Hematopoietic multipotent progenitor cell treated with erythropoietin and hydrocortisone succinate and interleukin-3 and kit ligand, for 6 days (in vitro differentiated cells): ENCODE measurements around the gene SIRT7.
"Not testable (repeated sequence)": the region's sequence is repeated elsewhere in the genome, so short reads cannot be mapped to it uniquely, and the experiment has no call there.

Experiments used
- DNase-seq: peaks from one replicate; pipeline ENCODE4 v3.0.0-alpha.2; 2015

The SIRT7 gene

GRCh38 chr17:81918832-81919545 lies 1.0 kb upstream of the SIRT7 start:
- DNase-seq = peak; percentile 74

GRCh38 chr17:81918333-81918669 lies 325 bp upstream of the SIRT7 start:
- DNase-seq = not testable (repeated sequence)

DNA sequence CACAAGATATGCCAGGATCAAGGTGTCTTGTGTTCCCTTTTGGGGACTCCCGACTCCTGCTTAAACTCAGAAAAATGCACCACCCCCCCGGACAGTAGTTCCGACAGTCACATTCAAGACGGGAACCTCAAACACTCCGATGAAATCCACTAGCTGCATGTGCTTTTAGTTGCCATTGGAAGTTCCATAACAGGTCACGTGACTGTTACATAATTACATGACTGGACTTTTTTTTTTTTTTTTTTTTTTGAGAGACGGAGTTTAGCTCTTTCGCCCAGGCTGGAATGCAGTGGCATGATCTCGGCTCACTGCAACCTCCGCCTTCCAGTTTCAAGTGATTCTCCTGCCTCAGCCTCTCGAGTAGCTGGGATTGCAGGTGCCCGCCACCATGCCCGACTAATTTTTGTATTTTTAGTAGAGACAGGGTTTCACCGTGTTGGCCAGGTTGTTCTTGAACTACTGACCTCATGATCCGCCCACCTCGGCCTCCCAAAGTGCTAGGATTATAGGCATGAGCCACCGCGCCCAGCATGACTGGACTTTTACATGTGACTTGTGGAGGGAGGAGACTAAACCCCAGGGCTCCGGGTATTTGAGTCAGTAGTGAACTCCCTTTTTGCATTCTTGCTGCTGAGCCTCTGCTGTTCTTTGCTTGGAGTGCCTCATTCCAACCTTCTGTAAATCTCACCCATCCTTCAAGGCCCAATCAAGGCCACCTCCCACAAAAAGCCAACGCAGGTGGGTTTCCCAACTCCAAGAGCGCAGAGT lies 1.6 kb downstream of the SIRT7 start:
- DNase-seq = peak; percentile 65

- DNase-seq = no peak
Observed at GRCh38 chr17:81915331-81915730, 2.6 kb downstream of the SIRT7 start.

GRCh38 chr17:81914103-81914850 lies 3.7 kb downstream of the SIRT7 start:
- DNase-seq = no peak

- DNase-seq = no peak
Observed at GRCh38 chr17:81913394-81914102, 4.4 kb downstream of the SIRT7 start.

DNA sequence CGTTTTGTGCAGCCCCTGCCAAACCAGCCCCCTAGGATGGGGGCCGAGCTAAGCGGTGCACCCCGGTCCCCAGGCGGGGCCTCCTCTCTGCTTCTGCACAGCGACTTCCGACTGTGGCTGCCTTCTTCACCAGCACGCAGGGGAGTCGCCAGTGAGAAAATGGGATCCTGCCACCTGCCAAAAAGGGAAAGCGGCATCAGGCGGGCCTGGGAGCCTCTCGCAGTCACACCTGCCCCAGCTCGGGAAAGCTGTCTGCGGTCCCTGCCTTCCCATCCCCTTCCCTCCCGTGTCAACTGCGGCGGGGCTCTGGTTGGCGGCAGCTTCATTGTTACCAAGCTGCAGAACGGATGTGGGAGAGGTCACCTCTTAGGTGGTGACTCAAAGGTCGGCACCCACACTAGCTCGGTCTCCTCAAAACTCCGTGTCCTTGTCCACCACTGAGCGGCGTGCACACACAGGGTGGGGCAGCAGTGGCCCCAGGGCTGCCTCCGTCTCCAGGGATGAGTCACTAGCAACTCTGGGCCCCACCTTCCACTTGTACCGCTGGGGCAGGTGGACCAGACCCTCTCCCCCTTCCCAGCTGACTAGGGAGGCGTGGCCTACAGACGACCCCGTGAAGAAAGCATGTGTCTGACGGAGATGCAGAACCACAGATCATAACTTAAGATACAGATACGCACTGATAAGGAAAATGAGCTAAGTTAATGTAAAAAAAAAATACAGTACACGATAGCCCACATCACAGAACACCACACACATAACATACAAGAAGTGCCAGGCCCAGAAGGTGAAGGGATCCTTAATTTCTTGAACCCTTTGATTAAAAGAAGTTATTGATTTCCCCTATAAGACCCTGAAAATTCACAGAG lies 5.3 kb downstream of the SIRT7 start:
- no peak for DNase-seq

DNA sequence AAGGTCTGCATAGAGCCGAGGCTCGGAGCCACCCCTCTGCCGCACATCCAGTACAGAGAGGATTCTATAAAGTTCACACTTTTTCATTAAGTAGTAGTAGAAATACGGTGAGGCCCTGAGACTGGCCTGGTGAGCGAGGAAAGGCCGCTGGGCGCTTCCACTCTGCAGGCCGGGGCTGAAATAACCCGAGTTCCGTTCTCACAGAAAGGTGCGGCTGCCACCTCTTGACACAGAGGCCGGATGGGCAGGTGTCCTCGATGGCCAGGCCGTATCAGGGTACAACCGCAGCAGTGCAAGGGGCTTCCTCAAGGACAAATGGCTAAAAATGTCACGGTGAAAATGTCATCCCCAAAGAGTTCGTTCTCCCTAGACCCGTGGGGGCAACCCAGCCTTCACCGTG lies 6.0 kb downstream of the SIRT7 start:
- DNase-seq = no peak

GRCh38 chr17:81911277-81911961 lies 6.6 kb downstream of the SIRT7 start, which contains the start of gene PCYT2:
Gene PCYT2, minus strand, starts transcription at chr17:81911399. Its CDS starts 44 bp downstream, at chr17:81911355.
- DNase-seq = peak; percentile 94

- DNase-seq = peak; percentile 32
Observed at GRCh38 chr17:81910840-81911276, 7.1 kb downstream of the SIRT7 start.

DNA sequence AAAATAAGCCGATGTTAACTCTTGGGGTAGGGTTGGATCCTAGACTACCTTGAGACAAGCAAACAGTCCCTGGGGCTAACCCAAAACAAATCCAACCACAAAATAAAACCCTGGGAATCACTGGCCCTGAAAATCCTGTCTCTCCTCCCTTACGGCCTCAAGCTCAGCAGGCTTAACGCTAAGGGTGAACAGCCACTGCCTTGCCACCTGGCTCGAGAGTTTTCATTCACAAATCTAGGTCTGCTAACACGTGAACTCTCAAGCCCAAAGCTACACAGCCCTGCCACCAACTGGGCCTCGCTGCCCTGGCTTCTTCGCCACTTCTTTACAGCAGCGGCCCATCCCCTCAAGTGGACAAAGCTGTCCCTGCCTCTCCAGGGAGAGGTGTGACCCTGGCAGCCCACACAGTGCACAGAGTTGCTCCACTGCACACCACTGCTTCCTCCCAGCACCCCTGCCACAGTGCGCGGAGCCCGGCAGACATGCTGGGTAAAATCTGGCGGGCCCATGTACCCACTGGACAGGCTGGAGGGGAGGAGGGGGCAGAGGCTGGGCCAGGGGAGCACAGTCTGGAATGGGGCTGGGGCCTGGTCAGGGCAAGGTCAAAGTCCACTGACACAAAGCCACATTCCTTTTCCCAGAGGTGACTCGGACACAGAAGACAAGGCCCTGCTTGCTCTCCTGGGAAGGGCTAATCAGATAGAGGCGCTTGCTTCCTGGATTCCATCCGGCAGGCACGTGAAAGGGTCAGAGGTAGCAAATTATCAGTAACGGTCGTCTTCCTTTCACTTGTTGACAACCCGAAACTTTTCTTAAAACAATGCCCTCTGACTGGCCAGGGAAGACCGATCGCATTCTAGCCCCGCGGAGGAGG lies 7.8 kb downstream of the SIRT7 start:
- peak; percentile 62 for DNase-seq

DNA sequence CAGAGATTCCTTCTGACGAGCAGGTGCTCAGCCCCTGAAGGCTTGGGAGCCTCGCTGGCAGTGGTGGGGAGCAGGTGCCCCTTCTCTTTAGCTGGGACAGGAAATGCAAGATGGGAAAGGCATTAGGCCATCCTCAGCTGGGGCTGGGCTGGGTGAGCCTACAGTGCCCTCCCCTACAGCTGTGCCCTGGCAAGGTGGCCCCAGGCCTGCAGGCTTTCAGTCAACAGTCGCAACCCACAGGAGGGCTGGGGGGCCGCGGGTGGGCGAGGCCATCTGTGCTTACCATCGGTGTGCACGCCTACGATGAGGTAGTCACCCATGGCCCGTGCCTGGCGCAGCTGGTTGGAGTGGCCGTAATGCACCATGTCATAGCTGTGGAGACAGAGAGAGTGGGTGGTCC lies 8.7 kb downstream of the SIRT7 start:
- no peak for DNase-seq

DNA sequence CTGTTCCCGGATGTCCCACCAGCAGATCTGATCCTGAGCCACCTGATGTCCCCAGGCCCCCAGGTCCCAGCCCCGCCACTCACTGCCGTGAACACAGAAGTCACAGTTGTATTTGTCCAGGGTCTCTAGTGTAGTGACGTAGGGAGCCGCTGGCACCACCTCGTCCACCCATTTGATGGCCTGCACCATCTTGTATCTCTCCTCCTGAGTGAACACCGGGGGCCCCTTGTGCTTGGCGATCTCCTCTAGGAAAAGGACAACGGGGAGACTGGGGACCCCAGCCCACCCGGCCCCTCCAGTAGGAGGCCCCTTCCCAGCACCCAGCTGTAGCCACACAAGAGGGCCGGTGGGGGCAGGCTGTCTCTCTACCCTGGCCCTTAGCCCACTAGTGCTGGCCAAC lies 9.2 kb downstream of the SIRT7 start:
- no peak for DNase-seq

DNA sequence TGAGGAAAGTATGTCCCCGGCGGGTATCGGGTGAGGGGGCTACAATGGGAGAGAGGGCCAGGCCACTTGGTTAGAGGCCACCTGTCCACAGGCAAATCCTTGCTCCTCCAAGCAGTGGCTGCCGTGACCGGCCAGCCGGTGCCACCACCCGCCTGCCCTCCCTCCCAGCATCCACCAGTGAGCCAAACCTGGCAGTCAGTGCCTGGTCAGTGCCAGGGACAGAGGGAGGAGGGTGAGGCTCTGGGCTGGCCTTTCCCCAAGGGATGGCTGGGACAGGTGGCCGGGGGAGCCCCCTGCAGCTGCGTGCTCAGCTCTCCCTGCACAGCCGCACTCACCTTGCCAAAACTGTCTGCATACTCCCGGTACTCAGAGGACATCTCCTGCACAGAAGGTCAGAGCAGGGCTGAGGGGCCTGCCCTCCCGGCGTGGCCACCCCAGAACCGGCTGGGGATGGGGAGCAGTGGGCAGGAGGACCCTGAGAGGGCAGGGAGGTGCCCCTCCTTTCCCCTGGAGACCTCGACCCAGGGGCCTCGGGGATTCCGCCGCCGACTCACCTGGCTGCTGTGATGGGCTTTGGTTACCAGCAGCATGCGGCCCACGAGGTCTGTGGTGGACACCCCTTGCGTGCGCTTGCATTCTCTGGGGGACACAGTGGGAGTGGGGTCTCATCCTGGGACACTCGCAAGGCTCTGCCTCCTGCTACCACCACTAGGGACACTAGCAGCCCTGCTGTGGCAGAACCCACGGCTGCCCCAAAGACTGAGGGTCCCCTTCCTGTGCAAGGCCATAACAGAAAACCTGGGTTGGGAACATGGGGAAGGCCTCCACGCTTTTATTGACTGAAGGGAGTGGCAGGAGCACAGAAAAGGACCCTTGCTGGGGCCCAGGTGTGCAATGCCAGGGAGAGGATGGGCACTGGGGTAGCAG lies 10.5 kb downstream of the SIRT7 start:
- no peak for DNase-seq

DNA sequence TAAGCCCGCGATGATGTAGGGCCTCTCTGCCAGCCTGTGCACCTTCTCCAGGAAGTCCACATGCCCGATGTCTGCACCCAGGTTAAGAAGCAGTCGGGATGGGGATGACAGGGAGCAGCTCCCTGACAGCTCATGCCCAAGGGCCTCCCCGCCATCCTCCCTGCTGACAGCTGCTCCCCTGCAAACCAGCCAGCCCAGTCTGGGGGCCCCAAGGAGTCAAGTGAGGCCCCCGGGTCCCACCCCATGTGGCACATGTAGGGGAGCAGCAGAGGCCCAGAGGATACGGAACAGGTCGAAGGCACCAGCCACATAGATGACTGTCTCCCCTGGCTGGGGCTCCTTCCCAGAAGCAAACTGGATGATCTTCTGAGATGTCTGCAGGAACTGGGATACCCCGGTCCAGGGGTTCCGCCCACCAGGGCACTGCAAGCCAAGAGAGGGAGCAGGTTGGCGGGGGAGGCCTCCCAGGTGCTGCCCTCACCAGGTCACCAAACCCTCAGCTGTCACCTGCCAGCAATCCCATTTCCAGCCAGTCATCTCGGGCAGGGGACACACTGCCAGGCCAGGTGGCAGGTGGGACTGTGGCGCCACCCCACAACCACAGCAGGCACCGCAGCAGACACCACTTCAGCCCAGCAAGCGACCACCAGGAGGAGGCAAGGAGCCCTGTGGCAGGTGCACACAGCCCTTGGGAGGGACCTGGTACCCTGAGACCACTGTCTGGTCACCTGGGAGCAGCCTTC lies 11.3 kb downstream of the SIRT7 start:
- no peak for DNase-seq

DNA sequence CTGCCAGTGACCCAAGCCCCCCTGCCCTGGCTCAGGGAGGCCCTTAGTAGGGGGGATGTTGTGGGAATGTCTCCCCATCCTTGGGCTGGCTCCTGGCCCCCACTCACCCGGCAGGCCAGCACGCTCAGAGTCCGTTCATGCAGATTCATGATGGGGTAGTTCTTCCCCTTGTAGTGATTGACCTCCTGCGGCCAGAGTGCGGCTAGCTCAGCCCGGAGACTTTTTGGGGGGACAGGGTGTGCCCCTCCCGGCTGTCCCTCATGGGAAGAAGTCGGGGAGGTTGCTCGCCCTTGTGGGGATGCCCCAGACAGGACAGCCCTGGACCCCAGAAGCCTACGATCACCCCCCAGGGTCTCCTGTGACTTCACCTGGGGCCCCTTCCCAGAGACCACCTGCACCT lies 12.0 kb downstream of the SIRT7 start:
- no peak for DNase-seq

DNA sequence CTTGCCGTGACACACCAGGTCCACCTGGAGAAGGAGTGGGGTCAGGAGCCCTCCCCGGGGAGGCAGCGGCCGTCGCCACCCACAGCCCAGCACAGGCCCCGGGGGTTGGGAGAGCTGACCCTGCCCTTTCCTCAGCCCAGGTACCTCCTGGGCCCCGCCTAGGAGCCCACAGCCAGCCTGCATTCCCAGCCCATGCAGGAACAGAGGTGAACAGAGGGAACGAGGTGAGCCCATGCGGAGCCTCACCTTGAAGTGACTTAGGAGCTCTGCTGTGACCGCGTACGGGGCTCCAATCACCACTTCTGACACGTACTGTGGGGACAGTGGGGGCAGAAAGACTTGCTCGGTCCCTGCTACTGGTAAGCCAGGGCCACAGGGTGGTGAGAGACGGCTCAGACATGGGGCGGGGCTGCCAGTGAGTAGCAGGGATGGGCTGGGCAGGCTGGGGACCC lies 12.5 kb downstream of the SIRT7 start:
- no peak for DNase-seq
